Measurements from ENCODE around the gene ABLIM3.

ABLIM3 gene

DNA sequence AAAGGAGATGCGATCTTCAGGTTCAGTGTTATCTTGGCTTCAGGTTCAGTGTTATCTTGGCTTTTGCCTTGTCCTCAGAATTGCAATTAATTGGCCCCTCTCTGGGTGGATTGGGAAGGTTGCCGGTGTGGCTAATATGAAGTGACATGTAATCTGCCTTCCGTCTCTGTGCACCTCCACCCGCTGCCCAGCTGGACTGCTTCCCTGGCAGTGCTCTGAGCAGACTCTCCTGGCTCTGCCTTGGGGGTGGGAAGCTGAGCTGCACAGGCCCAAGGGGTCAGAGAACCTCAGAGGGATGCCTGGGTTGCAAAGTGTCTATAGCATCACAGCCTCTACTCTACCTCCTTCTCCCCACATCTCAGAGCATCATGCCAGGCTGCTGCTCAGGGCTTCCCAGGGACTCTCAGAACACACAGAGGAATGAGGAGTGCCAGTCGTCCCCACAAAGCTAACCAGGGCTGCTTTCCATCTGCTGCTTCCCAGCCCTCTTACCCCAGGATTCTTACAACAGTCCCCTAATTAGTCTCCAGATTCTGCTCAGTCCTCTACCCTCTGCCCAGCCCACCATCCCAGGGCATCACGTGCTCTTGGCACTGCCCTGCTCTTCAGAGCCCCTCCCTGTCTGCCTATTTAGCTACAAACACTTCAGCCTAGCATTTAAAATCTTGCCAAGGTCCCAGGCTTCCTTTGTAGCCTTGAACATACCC lies 76.0 kb downstream of the ABLIM3 start:
- no peak for FAIRE-seq
- DNase-seq (ENCODE audit: low spot score): no peak

DNA sequence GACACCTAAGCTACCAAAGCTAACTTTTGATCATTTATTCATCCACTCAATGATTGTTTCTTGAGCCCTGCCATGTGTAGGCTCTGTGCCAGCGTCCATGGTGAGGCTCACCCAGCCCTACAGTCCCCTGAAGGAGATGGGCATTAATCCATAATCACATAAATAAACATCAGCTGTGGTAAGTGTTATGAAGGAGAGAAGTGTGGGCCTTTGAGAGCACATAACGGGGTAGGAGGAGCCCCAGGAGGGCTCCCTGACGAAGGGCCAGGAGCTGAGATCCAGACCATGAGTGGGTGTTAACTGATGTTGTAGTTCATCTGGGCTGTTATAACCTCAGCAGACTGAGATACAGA lies 76.5 kb downstream of the ABLIM3 start:
- FAIRE-seq (no peak), DNase-seq (ENCODE audit: low spot score) (no peak)

DNA sequence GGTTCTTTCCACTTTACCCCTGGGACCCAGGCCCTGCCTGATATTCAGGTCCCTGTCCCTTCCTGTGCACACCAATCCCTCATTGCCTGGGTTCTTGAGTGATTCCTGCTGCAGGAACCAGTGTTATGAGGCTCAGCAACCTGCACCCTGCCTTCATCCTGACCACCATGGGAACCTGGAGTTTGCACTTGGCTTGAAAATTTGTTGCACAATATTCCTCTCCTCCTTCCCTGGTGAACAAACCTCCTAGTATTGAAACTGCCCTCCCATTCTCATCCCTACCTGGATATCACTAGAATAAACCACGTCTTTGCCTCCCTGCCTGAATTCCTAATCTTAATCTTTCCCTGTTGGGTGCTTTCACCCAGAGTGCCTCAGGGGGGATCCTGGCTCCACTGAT lies 78.3 kb downstream of the ABLIM3 start:
- DNase-seq (ENCODE audit: low spot score): no peak
- FAIRE-seq: no peak

DNA sequence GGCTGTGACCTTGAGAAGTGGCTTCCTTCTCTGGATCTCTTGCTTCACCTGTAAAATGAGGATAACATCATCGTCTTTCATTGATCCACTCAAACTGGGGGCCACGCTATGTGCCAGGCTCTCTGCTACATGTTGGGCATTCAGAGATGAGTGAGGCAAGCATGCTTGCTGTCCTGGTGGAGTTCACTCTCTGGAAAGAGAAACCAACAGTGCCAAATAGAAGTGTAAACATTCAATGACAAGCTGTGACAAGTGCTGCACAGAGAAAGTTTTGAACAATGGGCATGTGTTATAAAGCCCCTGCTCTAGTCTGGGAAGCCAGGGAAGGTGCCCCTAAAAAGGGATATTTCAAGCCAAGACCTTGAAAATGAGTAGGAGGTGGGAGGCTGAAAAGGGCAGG lies 79.5 kb downstream of the ABLIM3 start:
- no peak for FAIRE-seq
- no peak for DNase-seq (ENCODE audit: low spot score)

DNA sequence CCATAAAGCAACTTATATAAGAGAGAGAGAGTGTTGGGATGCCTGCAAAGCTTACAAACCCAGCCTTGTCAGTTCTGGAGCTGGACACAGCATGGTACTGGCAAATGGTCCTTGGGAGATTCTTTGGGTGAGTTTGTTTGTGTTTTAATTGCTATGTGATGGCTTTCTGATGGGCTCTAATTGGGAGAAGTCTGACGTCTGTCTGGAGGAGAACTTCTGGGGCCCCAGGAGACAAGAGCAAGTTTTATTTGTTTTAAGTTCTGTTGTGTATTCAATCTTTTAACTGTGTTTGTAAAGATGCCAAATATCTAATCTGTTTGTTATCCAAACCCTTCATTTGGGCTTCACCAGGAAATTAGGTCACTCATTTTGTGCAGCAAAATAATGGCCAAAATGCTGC lies 80.0 kb downstream of the ABLIM3 start:
- no peak for FAIRE-seq
- DNase-seq (ENCODE audit: low spot score): no peak

DNA sequence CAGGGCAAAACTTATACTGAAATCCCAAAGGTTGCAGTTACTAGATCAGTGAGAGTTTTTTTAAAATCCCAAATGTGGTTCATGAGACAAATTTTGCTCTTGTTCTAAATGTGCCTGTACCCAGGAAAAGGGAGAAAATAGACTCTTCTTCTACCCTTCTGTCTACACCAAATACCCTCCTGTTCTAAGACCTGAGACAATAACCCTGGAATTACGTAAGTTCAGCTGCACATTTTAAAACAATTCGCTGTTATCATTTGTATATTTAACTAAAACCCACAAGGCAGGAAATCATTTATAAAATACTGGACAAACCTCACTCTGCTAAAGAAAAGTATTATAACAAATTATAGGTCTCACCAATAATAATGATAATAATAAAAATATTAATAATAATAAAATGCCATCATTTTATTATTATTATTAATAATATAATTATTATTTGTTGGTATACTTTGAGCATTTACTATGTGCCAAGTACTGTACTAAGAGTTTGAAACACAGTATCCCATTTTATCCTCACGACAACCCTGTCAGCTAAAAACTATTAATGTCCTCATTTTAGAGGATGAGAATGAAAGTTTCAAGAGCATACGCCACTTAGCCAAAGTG lies 80.5 kb downstream of the ABLIM3 start:
- FAIRE-seq (no peak), DNase-seq (ENCODE audit: low spot score) (no peak)

DNA sequence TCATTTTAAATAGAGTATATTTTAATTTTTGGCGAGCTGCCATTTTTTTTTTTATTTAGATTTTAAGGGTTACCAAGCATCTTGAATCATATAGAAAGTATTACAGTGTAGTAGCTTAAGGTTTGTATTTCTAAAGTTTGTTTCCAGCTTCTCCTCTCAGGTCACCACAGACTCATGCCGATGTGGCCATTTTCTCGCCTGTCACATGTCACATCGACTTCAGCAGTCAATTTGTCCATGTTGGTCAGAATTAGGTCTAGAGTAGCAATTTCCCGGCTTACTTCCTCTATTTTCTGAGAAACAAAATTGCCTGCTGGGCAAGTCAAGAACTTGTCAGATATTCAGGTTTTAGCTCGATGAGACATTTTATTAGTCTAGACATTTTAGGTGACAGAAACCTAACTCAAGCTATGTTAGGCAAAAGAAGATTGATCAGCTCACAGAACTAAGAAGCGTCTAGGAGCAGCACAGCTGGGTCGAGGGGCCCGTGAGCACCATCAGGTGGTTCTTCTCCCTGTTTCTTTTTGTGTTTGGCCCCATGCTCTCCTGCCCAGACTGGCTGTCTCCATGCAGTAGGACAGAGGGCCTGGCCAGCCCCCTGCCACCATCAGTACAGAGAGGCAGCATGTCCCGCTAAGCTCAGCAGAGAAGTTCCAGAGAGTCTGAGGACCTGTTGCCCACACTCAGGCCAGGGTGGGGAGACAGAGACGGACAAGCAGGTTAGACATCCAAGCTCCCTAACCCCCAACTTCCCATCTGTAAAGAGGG lies 82.0 kb downstream of the ABLIM3 start:
- DNase-seq (ENCODE audit: low spot score): no peak
- no peak for FAIRE-seq

DNA sequence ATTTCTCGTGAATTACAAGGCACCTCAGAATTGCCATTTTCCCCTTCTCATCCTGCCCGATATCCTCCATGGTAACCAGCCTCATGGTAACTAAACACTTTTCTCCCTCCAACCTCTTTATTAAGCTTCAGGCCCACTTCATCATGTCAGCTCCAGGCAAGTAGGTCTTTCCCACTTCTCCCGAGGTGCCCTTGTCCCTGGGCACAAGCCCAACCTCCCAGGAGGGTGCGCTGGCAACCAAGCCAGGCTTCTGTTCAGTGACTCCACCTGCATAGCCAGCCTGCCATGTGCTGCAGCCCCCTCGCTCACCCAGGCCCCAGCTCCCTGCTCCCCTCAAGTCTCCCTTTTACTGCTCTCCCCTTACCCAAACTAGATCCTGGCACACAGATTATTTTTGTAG lies 83.0 kb downstream of the ABLIM3 start:
- DNase-seq (ENCODE audit: low spot score) (no peak), FAIRE-seq (no peak)

DNA sequence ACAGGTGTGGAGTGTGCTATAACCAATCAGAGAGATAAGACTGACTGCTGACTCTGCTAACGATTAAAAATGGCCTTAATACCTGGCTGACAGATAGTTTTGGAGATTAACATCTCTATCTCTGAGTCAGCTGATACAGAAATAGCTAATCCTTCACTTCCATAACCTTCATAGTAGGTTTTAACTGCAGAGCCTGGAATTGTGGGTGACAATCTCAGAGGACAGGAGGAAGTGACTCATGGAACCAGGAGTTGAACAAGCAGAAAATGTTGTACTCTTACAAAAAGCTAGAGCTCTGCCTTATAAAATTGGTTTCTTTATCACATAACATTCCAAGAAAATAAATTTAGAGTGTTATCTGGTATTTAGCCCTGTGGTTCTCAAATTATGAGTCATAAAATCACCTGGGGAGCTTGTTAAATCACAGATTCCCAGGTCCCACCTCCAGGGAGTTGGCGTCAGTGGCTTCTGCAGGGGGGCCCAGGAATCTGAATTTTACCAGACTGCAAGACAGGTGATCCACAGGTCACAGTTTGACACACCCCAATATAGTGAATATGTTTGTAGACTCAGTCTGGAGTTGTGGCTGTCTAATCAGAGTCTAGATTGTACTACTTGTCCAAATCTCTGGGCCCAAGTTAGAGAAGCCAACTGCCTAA lies 86.0 kb downstream of the ABLIM3 start:
- FAIRE-seq (no peak), DNase-seq (ENCODE audit: low spot score) (peak; percentile 52)

DNA sequence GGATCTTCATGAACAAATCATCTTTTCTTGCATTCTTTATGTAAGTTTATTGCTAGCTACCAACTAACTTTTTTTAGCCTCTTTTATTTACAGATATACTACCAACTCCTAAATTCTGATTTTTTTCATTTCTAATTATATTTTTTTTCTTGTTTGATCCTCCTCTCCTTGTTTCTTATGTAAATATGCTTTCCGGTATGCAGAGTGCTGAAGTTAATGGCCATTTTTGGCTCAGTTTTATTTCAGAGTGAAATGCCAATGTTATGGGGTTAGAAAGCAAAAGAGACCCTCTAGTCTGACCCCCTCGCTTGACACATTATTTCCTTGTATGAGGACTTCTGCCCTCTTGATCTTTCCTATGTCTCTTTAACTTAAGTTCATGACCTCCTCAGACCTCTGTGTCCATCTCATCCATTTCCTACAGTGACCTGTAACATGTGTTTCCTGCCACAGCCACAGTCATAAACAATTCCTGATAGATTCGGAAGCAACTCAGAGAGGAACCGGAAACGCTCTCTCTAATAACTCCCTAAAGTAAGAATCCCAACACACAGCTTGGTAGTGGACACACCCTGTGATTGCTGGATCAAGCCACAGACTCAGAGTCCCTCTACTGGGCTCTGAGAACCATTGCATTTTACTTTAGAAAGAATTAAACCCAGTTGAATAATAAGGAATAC lies 87.5 kb downstream of the ABLIM3 start:
- no peak for FAIRE-seq

DNA sequence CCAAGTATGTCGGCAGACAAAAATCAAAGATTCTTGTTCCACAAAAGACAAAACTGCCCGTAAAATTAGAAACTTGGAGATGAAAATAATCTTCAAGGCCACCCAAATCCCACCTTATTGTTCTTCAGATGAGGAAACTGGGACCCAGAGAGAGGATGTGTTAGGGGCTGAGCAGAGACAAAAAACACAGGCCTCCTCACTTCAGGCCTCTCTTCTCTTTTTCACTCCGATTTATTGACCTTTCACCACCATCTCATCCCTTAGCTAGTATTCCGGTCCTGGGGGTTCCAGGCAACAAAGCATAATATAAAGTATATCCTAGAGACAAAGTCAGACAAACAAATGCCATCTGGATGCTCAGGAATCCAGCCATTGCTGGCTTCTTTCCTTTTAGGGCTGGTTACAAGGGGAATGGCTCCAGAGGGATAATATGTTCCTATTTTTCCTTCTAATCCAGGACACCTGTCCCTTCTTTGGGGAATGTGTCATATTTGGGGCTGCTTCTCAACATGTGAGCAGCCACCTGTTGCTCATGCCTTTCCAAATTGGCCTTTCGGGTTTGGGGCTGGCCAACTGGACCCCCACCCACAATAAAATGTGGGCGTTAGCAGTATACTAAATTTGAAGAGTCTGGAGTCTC lies 88.1 kb downstream of the ABLIM3 start:
- DNase-seq (ENCODE audit: low spot score): no peak
- no peak for FAIRE-seq

More for the DNA sequence above, 87.5 kb downstream of the ABLIM3 start:
- DNase-seq (ENCODE audit: low spot score): peak; percentile 80

DNA sequence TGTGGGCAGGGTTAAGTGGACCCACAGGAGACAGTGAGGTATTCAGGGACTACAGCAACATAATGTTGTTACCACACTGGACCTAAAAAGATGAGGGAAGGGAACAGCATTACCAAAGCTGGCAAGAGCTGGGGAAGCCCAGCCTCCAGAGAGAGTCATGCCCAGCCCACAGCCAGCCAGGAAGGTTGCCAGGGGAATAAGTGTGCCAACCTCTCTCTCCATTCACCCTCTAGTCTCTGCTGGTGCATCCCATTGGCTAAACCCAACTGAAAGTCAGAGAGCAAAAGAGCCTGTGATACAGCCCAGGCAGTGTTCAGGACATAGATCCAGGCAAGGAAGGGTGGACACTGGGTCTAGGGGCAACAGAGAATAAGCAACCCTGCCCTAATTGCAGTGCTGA lies 94.5 kb downstream of the ABLIM3 start:
- no peak for FAIRE-seq

DNA sequence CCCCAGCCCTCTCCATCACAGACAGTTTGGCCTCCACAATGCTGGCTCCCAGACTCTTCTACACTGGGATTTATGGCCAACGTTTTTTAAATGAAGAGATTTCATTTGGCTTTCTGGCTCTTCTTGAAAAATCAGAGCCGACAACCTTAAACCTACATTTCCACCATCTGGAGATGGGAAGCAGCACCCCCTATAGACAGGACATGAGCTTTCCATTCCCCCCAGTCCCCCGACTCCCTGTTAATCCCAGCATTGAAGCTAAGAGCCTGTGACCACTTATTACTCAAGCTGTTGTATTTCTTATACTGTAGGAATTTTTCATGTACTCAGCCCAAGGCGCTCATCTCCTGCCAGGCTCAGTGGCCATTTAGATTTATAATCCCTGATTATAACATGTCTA lies 96.4 kb downstream of the ABLIM3 start:
- no peak for FAIRE-seq
- DNase-seq (ENCODE audit: low spot score): no peak

More for the DNA sequence above, 94.5 kb downstream of the ABLIM3 start:
- no peak for DNase-seq (ENCODE audit: low spot score)

DNA sequence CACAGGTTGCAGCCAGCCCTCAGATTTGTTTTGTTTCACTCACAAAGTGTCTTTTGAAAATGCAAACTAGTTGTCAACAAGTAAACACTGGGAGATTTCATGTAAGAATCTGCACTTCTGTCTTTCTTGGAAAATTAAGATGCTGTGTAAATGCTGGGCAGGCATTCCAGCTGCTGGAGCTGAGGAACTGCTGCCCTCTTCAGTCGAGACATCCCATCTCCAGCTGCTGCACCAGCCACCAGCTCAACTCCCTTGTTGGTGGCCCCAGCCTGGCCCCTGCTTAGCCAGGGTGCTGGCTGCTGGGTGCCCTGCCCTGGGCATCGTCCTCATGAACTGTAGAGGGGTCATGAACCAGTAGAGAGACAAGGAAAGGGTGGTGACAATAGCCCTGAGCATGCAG lies 97.2 kb downstream of the ABLIM3 start:
- FAIRE-seq: no peak
- no peak for DNase-seq (ENCODE audit: low spot score)

DNA sequence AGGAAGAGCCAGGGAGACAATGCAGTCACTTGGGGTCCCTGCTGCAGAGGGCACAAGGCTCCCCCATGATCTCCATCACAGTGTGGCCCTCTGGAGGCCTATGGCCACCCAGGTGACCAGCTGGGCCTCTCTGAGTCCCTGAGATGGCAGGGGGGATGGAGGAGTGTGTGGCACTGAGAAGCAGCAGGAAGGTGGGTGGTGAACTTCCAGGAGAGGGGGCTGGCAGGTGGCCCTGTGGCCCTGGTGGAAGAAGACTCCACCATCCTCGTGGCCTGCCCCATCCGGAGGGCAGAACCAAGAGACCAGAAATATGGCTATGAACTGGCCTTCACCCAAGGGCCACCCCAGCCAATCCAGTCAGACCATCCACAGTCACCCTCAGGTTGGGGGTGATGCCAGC lies 98.6 kb downstream of the ABLIM3 start:
- FAIRE-seq (no peak), DNase-seq (ENCODE audit: low spot score) (no peak)

DNA sequence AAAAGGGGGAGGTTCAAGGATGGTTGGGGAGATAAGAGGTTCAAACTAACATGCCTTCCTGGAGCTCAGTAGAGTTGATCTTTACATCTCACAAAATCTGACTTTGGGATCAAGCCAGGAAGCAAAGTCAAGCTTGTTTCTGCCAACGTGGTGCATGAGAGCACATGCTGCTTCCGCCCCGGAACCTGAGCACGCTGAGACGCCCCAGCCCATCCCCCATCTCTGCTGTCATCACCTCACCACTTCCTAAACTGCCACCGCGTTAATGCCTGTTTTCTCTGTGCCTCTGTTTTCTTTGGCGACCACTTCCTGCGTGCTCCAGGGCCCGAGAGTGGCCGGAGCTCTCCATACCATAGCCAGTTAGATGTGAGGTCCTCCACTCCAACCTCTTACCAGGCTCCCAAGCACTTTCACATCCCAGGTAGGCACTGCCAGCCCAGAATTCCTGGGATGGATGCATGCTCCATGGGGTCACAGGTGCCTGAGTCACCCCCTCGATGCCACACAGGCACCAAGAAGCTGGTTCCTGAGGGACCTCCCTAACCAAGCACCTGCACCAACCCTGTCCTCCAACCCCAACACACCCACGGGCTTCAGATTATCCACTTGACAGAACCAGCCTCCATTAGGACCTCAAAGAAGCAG lies 99.2 kb downstream of the ABLIM3 start:
- FAIRE-seq (no peak), DNase-seq (ENCODE audit: low spot score) (no peak)

DNA sequence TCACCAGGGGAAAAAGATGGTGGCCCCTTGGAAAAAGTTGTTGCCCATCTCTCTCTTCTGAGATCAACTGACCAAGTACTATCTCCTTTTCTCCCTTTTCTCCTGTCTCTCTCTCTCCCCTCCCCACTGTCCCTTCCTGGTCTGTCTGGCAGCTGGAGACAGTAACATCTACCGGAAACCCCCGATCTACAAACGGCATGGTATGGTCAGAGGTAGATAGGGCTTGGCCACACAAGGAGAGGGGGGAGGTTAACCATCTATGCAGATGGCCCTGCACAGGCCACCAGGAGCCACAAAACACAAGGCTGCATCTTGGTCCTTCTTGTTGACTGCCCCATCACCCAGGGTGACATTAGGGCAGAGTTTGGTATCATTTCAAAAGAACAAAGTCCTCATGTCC lies 101.0 kb downstream of the ABLIM3 start:
- FAIRE-seq (no peak), DNase-seq (ENCODE audit: low spot score) (no peak)

DNA sequence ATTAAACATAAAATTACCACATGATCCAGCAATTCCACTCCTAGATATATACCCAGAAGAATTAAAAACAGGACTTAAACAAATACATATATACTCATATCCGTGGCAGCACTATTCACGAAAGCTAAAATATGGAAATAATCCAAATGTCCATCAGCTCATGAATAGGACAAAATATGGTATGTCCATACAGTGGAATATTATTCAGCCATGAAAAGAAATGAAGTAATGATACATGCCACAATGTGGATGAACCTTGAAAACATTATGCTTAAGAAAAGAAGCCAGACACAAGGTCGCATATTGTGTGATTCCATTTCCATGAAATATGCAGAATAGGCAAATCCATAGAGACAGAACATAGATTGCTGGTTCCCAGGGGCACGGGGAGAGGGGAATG lies 105.6 kb downstream of the ABLIM3 start:
- FAIRE-seq: no peak
- DNase-seq (ENCODE audit: low spot score): no peak

DNA sequence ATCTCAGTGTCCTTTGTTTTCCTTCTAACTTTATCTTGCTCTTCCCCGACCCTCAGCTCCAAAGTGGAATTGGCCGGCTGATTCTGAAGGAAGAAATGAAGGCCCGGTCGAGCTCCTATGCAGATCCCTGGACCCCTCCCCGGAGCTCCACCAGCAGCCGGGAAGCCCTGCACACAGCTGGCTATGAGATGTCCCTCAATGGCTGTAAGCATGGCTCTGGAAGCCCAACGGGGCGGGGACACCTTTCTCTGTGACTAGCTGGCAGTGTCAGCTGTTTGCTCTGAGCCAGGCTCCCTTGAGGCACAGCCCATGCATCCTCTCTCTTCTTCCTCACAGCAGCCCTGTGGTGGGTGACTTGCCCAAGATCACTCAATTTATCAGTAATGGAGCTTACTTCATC lies 106.4 kb downstream of the ABLIM3 start:
- FAIRE-seq (no peak), DNase-seq (ENCODE audit: low spot score) (no peak)

DNA sequence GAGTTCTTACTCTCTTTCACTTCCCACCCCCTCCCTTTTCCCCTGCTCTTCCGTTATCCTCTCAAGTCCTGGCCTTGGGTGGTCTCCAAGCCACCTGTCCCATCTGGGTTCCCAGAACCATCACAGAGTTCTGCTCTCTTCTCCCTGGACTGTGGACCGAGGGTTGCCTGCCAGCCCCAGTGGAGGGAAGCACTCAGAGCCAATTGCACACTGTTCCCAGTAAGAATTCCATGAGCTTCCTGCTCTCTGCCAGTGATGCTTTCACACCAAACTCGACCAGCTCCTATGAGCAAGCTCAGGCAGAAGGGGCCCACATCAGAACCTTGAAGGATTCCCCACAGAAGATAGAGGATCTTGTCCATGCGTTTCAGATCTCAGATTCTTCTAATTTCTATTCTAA lies 110.3 kb downstream of the ABLIM3 start:
- DNase-seq (ENCODE audit: low spot score): no peak
- FAIRE-seq: no peak

DNA sequence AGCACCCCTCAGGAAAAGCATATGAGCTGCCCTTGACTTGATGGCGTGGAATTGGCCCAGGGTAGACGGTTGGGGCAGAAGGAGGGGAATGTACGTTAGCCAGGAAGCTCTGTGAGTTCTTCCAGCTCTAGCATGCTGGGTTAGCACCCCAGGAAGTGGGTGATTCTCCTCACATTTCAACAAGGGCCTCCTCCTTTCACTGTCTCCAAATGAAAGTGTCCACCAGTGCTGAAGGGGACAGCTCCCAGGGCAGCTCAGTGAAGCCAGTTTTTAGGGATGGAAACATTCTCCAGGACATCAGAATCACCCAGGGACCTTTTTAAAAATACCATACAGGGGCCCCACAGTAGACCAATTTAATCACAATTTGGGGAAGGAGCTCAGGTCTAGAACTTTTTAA lies 113.2 kb downstream of the ABLIM3 start:
- DNase-seq (ENCODE audit: low spot score) (peak; percentile 51), FAIRE-seq (no peak)
